GM20000 (cell line): ENCODE measurements around the gene MPDU1.

Experiments
- DNase-seq: peaks from one replicate; pipeline ENCODE4 v3.0.0; 2012; ENCODE audit warnings: low spot score
- TF ChIP-seq, protein P1 (sequence below): IDR thresholded peaks from 2 replicates; pipeline ENCODE4 v1.5.1; 2012; ENCODE audit warnings: mild to moderate bottlenecking, control low read depth; ENCODE audit errors: extremely low read depth, missing control alignments

The MPDU1 gene

GRCh38 chr17:7626307-7626706 lies 42.7 kb downstream of the MPDU1 start:
- no peak for DNase-seq
- TF ChIP-seq, protein P1, sequence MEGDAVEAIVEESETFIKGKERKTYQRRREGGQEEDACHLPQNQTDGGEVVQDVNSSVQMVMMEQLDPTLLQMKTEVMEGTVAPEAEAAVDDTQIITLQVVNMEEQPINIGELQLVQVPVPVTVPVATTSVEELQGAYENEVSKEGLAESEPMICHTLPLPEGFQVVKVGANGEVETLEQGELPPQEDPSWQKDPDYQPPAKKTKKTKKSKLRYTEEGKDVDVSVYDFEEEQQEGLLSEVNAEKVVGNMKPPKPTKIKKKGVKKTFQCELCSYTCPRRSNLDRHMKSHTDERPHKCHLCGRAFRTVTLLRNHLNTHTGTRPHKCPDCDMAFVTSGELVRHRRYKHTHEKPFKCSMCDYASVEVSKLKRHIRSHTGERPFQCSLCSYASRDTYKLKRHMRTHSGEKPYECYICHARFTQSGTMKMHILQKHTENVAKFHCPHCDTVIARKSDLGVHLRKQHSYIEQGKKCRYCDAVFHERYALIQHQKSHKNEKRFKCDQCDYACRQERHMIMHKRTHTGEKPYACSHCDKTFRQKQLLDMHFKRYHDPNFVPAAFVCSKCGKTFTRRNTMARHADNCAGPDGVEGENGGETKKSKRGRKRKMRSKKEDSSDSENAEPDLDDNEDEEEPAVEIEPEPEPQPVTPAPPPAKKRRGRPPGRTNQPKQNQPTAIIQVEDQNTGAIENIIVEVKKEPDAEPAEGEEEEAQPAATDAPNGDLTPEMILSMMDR = no peak

DNA sequence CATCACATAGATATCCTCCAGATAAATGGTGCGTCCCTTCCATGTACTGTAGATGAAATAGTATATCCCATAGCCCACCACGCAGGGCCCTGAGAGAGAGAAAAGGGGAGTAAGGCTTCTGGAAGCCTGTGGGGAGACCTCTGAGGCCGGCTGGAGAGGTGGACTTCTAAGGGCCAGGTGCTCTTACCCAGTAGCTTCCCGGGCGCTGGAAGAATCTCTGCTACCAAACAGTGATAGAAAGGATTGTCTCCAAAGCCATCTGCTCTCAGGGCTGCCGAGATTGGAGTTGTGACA lies 43.3 kb downstream of the MPDU1 start:
- DNase-seq = no peak
- TF ChIP-seq, protein P1 = no peak

GRCh38 chr17:7627250-7628121 lies 43.8 kb downstream of the MPDU1 start, which contains the start of gene SAT2:
TSS of gene SAT2 (minus strand) at chr17:7627821. CDS start at chr17:7627635, 186 bp downstream.
- peak; percentile 96 for DNase-seq

DNA sequence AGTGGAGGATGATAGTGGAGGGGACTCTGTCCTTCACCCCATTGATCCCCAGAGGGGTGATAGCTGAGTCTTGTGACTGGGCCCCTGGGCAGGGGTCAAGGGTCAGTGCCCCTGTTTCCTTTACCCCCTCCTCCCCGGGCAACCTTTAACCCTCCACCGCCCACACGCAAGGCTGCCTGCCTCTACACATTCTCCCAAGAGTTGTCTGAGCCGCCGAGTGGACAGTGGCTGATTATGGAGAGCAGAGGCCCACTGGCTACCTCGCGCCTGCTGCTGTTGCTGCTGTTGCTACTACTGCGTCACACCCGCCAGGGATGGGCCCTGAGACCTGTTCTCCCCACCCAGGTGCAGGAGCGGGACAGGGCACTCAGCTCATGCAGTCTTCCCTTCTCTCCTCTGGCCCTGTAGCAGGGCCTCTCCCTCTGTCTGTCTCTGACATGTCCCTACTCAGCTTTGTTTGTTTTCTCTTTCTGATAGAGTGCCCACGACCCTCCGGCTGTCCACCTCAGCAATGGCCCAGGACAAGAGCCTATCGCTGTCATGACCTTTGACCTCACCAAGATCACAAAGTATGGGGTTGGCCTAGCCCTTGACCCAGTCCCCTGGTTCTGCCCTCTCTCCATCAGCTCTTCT lies 46.4 kb downstream of the MPDU1 start, which contains the start of gene SHBG:
SHBG (plus strand) TSS at position 197 of the 633 bp plus-strand sequence; CDS start at position 235, 38 bp downstream.
- TF ChIP-seq, protein P1 = no peak
- no peak for DNase-seq

More at GRCh38 chr17:7627250-7628121, 43.8 kb downstream of the MPDU1 start, which contains the start of gene SAT2:
- TF ChIP-seq, protein P1 = no peak

GRCh38 chr17:7631398-7632380 lies 48.0 kb downstream of the MPDU1 start:
- DNase-seq = no peak
- TF ChIP-seq, protein P1 = no peak

DNA sequence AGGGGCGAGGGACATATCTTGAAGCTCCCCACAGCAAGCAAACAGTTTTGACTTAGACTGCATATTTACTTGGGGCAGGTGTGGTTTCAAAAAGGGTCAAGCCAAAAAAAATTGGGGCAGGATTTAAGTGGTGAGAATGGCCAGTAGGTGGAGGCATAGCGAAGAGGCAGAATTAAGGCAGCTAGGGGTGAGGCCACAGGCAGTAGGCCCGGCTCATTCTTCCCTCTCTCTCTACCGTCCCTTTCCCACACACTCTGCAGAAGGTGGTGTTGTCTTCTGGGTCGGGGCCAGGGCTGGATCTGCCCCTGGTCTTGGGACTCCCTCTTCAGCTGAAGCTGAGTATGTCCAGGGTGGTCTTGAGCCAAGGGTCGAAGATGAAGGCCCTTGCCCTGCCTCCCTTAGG lies 48.8 kb downstream of the MPDU1 start:
- TF ChIP-seq, protein P1 = peak; percentile 25
- peak; percentile 75 for DNase-seq
